ENCODE measurements around the gene IPPK. TPM values are rescaled to one million over a fixed set of nuclear protein-coding genes. Genes with fewer than 3 reads are reported as not detected.

Gene IPPK
- total RNA-seq, 1 experiment from 2014 or later: 15.4 TPM

DNA sequence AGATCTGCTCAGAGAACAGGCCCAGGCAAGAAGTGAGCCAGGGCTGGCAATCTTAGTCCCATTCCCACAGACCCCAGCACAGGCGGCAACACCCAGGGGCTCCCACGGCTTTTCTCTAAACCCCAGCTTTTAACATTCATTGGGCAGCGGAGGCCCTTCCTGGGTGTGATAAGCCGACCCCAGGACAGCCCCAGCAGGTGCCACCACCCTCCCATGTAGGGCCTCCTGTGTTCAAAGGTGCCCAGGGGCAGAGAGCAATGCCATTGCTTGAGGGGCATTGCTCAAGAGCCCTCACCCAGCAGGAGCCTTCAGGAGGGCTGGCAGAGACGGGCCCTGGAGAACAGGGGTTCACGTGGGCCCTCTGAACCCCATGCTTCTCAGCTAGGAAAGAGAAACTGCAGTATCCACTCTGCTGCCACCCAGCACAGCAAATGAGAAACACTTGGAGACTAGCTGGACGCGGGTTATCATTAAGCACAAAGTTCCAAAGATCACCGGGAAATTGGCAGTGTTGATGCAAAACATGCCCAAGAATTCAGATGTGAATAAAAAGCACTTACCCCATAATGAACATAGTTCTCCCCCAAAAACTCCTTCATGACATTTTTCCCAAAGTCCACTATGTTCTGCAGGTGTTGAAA is 13.9 kb downstream of the IPPK start (continued):
- no peak for TF ChIP-seq EZH2phosphoT487 (IDR thresholded peaks at IDR 0.05; ENCODE audit: borderline replicate concordance)
- TF ChIP-seq, protein P1, sequence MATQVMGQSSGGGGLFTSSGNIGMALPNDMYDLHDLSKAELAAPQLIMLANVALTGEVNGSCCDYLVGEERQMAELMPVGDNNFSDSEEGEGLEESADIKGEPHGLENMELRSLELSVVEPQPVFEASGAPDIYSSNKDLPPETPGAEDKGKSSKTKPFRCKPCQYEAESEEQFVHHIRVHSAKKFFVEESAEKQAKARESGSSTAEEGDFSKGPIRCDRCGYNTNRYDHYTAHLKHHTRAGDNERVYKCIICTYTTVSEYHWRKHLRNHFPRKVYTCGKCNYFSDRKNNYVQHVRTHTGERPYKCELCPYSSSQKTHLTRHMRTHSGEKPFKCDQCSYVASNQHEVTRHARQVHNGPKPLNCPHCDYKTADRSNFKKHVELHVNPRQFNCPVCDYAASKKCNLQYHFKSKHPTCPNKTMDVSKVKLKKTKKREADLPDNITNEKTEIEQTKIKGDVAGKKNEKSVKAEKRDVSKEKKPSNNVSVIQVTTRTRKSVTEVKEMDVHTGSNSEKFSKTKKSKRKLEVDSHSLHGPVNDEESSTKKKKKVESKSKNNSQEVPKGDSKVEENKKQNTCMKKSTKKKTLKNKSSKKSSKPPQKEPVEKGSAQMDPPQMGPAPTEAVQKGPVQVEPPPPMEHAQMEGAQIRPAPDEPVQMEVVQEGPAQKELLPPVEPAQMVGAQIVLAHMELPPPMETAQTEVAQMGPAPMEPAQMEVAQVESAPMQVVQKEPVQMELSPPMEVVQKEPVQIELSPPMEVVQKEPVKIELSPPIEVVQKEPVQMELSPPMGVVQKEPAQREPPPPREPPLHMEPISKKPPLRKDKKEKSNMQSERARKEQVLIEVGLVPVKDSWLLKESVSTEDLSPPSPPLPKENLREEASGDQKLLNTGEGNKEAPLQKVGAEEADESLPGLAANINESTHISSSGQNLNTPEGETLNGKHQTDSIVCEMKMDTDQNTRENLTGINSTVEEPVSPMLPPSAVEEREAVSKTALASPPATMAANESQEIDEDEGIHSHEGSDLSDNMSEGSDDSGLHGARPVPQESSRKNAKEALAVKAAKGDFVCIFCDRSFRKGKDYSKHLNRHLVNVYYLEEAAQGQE (IDR thresholded peaks at IDR 0.05; ENCODE audit: low read depth): no peak
- no peak for TF ChIP-seq EZH2 (IDR thresholded peaks at IDR 0.05)
- no peak for TF ChIP-seq CEBPB (IDR thresholded peaks at IDR 0.05; ENCODE audit: low read depth)

DNA sequence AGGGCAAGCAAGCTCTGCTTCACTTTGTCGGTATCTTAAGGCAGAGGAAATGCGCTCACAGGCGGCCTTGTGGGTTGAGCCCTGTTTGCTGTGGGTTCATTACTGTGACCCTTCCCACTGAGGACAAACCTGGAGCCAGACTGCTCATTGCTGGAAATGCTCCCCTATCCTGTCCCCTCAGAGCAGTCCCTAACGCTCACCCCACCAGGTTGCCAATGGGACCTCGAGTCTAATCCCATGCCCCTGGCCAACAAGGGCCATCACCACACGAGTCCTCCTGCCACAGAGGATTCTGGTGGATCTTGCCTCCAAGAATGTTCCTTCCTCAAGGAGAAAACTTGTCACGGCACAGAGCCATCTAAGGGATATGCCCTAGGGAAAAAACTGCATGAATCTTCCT is 14.6 kb downstream of the IPPK start:
- intact Hi-C loops (cut with micrococcal nuclease): no loop called here
- BruUV-seq (replicated peaks): no TSS peak
- RAD21 ChIA-PET (ENCODE audit: low non-redundant PET in 1 of 2, low total read pairs in 2 of 2, uncharacterized antibody in 2 of 2, unreplicated experiment in 2 of 2): no interaction called here
- H3K9ac ChIP-seq (ENCODE audit: low read length): no peak overlapping the region
- no peaks in the 10 kb centered on the region for H4K20me1 ChIP-seq (ENCODE audit: insufficient read depth)
- no peak overlapping the region for H3K4me3 ChIP-seq (replicated peaks in 1 of 2; ENCODE audit: low read depth in 1 of 2, low read length in 2 of 2)
- peaks cover 42% of the 10 kb centered on the region for H3K79me2 ChIP-seq (ENCODE audit: insufficient read depth, low read length)
- CTCF ChIA-PET: no interaction called here
- H3K36me3 ChIP-seq (ENCODE audit: control insufficient read depth in 1 of 2, insufficient read depth in 2 of 2, low read length in 2 of 2): peaks cover 2 to 12% of the 10 kb centered on the region in 2 experiments; a peak in 3 of 4 replicates
- no peak for ATAC-seq
- no peaks in the 10 kb centered on the region for H3K27me3 ChIP-seq (ENCODE audit: insufficient read depth, low read length)
- H3K27ac ChIP-seq (ENCODE audit: low read depth, low read length): no peak overlapping the region; the same call in 1 of the 2 replicates
- no peaks in the 10 kb centered on the region for H3K9me3 ChIP-seq (ENCODE audit: control insufficient read depth in 1 of 2, insufficient read depth in 1 of 2, low read depth in 1 of 2, low read length in 2 of 2)
- no peaks in the 10 kb centered on the region for H3K4me1 ChIP-seq (ENCODE audit: control insufficient read depth in 1 of 2, insufficient read depth in 2 of 2, low read length in 2 of 2)
- DNase-seq (ENCODE audit: low read depth, low spot score): no peak
- H3K9me2 ChIP-seq (ENCODE audit: insufficient read depth): no peaks in the 10 kb centered on the region
- H2AFZ ChIP-seq (ENCODE audit: low read depth, low read length, poor library complexity, severe bottlenecking): no peak overlapping the region
- no peak overlapping the region for H3K4me2 ChIP-seq (ENCODE audit: low read length)
- TF ChIP-seq FOSL1 (IDR thresholded peaks at IDR 0.05; ENCODE audit: low read depth) (no peak), ZNF274 (IDR thresholded peaks at IDR 0.05; ENCODE audit: low read depth, low read length) (no peak), CEBPB (IDR thresholded peaks at IDR 0.05; ENCODE audit: low read depth) (no peak), ELF1 (IDR thresholded peaks at IDR 0.05; ENCODE audit: borderline replicate concordance, low read depth) (no peak), JUND (IDR thresholded peaks at IDR 0.05) (no peak), RAD21 (IDR thresholded peaks at IDR 0.05; ENCODE audit: low read depth) (no peak), ZFX (IDR thresholded peaks at IDR 0.05) (no peak)
- TF ChIP-seq, protein P2, sequence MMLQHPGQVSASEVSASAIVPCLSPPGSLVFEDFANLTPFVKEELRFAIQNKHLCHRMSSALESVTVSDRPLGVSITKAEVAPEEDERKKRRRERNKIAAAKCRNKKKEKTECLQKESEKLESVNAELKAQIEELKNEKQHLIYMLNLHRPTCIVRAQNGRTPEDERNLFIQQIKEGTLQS (IDR thresholded peaks at IDR 0.05): no peak
- POLR2A ChIA-PET: no interaction called here

Measured in HCT116 (cell line).